Measurements from ENCODE around the gene ARL6.
A peak's percentile ranks its signal among the peaks of the same experiment; 100 is the strongest.

Gene ARL6

GRCh38 chr3:97736928-97737327 lies 27.6 kb upstream of the ARL6 start:
- ChIA-PET POLR2A (no interaction called here), CTCF (interaction anchor here (0.7 to 3.1 kb wide), 3 partner anchors 17 to 805 kb away, joined by 3 to 10 read pairs (median 4); no protein-coding TSS in a partner anchor)
- Histone ChIP-seq H3K9me3 (ENCODE audit: control insufficient read depth, insufficient read depth, low read depth, low read length) (no peaks in the 10 kb centered on the region), H3K4me3 (ENCODE audit: low read depth, low read length) (no peak overlapping the region), H3K36me3 (ENCODE audit: control insufficient read depth in 2 of 2, insufficient read depth in 1 of 2, low read length in 2 of 2) (no peaks in the 10 kb centered on the region), H3K27ac (ENCODE audit: extremely low read depth, low read depth, low read length) (no peak overlapping the region), H3K4me1 (ENCODE audit: control insufficient read depth, insufficient read depth, low read length) (peaks cover 2% of the 10 kb centered on the region; the same call in 1 of the 2 replicates)
- no peak for TF ChIP-seq ZNF521 (tag by site-specific recombination; IDR thresholded peaks at IDR 0.05)
- TF ChIP-seq IKZF3 (tag by site-specific recombination; IDR thresholded peaks at IDR 0.05): peak; percentile 79
- peak; percentile 80 for TF ChIP-seq ZNF843 (tag by site-specific recombination; IDR thresholded peaks at IDR 0.05)
- no peak for TF ChIP-seq MZF1 (tag by site-specific recombination; IDR thresholded peaks at IDR 0.05; ENCODE audit: borderline replicate concordance)
- TF ChIP-seq SETDB1 (IDR thresholded peaks at IDR 0.05; ENCODE audit: insufficient read length, low read length): no peak
- no peak for TF ChIP-seq ZNF518A (tag by site-specific recombination; conservative IDR thresholded peaks at IDR 0.05; ENCODE audit: low read depth)
- TF ChIP-seq ZNF48 (tag by site-specific recombination; IDR thresholded peaks at IDR 0.05): no peak
- no peak for TF ChIP-seq ZNF423 (tag by site-specific recombination; IDR thresholded peaks at IDR 0.05)
- TF ChIP-seq ZNF335 (tag by site-specific recombination; conservative IDR thresholded peaks at IDR 0.05): no peak
- no peak for TF ChIP-seq ZNF704 (tag by site-specific recombination; IDR thresholded peaks at IDR 0.05)
- no peak for TF ChIP-seq ZNF76 (tag by site-specific recombination; IDR thresholded peaks at IDR 0.05; ENCODE audit: borderline replicate concordance, low read depth)
- no peak for TF ChIP-seq KLF17 (tag by site-specific recombination; IDR thresholded peaks at IDR 0.05)
- TF ChIP-seq ZNF830 (tag by site-specific recombination; IDR thresholded peaks at IDR 0.05; ENCODE audit: low read depth): no peak
- 0 out of 2 replicates have a peak, but pooled peaks have one; percentile 39 for TF ChIP-seq ZNF18 (tag by site-specific recombination; IDR thresholded peaks at IDR 0.05)
- no peak for TF ChIP-seq PRDM10 (tag by site-specific recombination; IDR thresholded peaks at IDR 0.05)
- TF ChIP-seq GLI2 (tag by site-specific recombination; IDR thresholded peaks at IDR 0.05; ENCODE audit: borderline replicate concordance, low read depth): no peak
- no peak for TF ChIP-seq KLF10 (tag by site-specific recombination; IDR thresholded peaks at IDR 0.05)
- no peak for TF ChIP-seq ZNF501 (tag by site-specific recombination; IDR thresholded peaks at IDR 0.05)
- TF ChIP-seq ZSCAN18 (tag by site-specific recombination; IDR thresholded peaks at IDR 0.05): no peak
- no peak for TF ChIP-seq ZBTB48 (tag by site-specific recombination; IDR thresholded peaks at IDR 0.05)
- peak; percentile 87 for TF ChIP-seq PRDM6 (tag by site-specific recombination; IDR thresholded peaks at IDR 0.05)
- no peak for TF ChIP-seq ZNF175 (tag by site-specific recombination; IDR thresholded peaks at IDR 0.05)
- no peak for TF ChIP-seq ZNF10 (tag by site-specific recombination; IDR thresholded peaks at IDR 0.05)

Measured in HEK293 (cell line).